ENCODE data around the gene ABCA7. TPM values are rescaled to one million over a fixed set of nuclear protein-coding genes. Genes with fewer than 3 reads are reported as not detected.
A peak's percentile ranks its signal among the peaks of the same experiment; 100 is the strongest.

ABCA7 gene
- total RNA-seq, 2 experiments from 2014 or later, result 114 to 118 TPM

DNA sequence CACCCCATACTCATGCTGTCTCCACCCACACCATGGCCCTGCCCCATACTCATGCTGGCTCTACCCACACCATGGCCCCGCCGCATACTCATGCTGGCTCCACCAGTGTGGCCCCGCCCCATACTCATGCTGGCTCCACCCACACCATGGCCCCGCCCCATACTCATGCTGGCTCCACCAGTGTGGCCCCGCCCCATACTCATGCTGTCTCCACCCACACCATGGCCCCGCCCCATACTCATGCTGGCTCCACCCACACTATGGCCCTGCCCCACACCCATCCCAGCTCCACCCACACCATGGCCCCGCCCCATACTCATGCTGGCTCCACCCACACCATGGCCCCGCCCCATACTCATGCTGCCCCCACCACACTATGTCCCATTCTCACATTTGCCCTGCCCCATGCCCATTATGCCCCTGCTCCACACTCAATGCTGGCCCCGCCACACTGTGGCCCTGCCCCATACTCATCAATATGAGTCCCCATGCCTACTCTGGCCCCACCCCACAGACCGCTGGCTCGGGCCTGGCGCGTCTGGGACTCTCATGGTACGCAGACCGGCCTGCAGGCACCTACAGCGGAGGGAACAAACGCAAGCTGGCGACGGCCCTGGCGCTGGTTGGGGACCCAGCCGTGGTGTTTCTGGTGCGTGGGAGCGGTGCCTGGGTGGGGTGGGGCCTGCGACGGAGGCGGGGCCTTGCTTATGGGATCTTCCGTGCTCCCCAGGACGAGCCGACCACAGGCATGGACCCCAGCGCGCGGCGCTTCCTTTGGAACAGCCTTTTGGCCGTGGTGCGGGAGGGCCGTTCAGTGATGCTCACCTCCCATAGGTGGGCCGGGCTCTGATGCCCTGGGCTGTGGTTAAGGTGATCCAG lies 23.4 kb downstream of the ABCA7 start:
- H3K9me3 Mint-ChIP-seq, result no peaks in the 10 kb centered on the region
- Histone ChIP-seq H3K4me3 (ENCODE audit: low read length) (no peak overlapping the region), H3K27me3 (ENCODE audit: control insufficient read depth in 1 of 2, insufficient read depth in 2 of 2, low read length in 2 of 2) (no peaks in the 10 kb centered on the region), H3K9me3 (ENCODE audit: control insufficient read depth in 1 of 2, insufficient read depth in 1 of 2, low read length in 2 of 2) (no peaks in the 10 kb centered on the region), H3K36me3 (ENCODE audit: insufficient read depth, low read length) (peaks cover 16% of the 10 kb centered on the region), H3K4me1 (ENCODE audit: insufficient read depth, low read length) (peaks cover 52% of the 10 kb centered on the region), H3K27ac (ENCODE audit: low read depth in 1 of 2, low read length in 2 of 2) (no peak overlapping the region)
- TF ChIP-seq, protein P1, sequence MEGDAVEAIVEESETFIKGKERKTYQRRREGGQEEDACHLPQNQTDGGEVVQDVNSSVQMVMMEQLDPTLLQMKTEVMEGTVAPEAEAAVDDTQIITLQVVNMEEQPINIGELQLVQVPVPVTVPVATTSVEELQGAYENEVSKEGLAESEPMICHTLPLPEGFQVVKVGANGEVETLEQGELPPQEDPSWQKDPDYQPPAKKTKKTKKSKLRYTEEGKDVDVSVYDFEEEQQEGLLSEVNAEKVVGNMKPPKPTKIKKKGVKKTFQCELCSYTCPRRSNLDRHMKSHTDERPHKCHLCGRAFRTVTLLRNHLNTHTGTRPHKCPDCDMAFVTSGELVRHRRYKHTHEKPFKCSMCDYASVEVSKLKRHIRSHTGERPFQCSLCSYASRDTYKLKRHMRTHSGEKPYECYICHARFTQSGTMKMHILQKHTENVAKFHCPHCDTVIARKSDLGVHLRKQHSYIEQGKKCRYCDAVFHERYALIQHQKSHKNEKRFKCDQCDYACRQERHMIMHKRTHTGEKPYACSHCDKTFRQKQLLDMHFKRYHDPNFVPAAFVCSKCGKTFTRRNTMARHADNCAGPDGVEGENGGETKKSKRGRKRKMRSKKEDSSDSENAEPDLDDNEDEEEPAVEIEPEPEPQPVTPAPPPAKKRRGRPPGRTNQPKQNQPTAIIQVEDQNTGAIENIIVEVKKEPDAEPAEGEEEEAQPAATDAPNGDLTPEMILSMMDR (IDR thresholded peaks at IDR 0.05), result no peak
- peak overlapping the region; percentile 44 for H3K27ac Mint-ChIP-seq
- no peak overlapping the region for H3K4me3 Mint-ChIP-seq
- DNase-seq (peak in 9 of 14 experiments; percentile 36 to 87 (median 67)), ATAC-seq (ENCODE audit: poor library complexity) (peak; percentile 21)
- ChIA-PET POLR2A (interaction anchor here (21.0 kb wide), 1 partner anchor 19 kb away, joined by 1253 read pairs; no protein-coding TSS in a partner anchor), CTCF (no interaction called here)
- peaks cover 25% of the 10 kb centered on the region for H3K36me3 Mint-ChIP-seq (ENCODE audit: low read depth)
- peaks cover 41% of the 10 kb centered on the region for H3K4me1 Mint-ChIP-seq (ENCODE audit: low read depth)
- H3K27me3 Mint-ChIP-seq, result no peaks in the 10 kb centered on the region
- intact Hi-C loops (cut with DNase I, micrococcal nuclease), result no loop called here

DNA sequence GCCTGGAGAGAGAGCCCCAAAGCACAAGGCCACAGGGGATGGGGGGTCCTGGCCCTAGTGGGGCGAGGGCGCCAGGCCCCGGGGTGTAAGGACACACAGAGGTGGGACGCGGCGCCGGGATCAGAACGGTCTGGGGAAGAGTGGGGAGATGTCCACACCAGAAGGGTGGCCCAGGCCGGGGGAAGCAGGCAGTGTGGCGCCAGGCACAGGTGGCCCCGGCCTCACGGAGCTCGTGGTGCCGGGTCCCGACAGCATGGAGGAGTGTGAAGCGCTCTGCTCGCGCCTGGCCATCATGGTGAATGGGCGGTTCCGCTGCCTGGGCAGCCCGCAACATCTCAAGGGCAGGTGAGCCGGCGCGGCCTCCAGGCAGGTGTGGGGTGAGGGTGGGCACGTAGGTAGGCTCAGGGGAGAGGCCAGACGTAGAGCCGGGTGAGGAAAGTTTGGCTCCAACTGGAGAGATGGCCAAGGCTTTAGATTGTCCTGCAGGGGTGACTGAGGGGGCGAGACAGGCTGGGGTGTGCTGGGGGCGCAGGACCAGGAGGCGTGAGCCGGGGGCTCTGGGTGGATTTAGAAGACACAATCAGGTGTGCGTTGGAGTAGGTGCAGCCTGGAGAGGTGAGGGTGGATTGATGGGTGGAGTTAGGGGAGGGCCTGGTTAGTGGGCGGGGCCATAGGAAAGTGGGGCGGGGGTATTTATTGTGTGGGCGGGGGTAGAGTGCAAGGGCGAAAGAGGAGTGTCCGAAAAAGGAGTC lies 24.2 kb downstream of the ABCA7 start:
- Histone ChIP-seq H3K4me1 (ENCODE audit: insufficient read depth, low read length) (peaks cover 54% of the 10 kb centered on the region), H3K4me3 (ENCODE audit: low read length) (no peak overlapping the region), H3K27ac (ENCODE audit: low read depth in 1 of 2, low read length in 2 of 2) (no peak overlapping the region), H3K27me3 (ENCODE audit: control insufficient read depth in 1 of 2, insufficient read depth in 2 of 2, low read length in 2 of 2) (no peaks in the 10 kb centered on the region), H3K9me3 (ENCODE audit: control insufficient read depth in 1 of 2, insufficient read depth in 1 of 2, low read length in 2 of 2) (no peaks in the 10 kb centered on the region), H3K36me3 (ENCODE audit: insufficient read depth, low read length) (peaks cover 21% of the 10 kb centered on the region)
- ATAC-seq (ENCODE audit: poor library complexity) (no peak), DNase-seq (peak in 1 of 14 experiments; percentile 56)
- Mint-ChIP-seq H3K36me3 (ENCODE audit: low read depth) (peaks cover 27% of the 10 kb centered on the region), H3K9me3 (no peaks in the 10 kb centered on the region), H3K4me1 (ENCODE audit: low read depth) (peaks cover 46% of the 10 kb centered on the region), H3K27me3 (no peaks in the 10 kb centered on the region), H3K4me3 (peak overlapping the region; percentile 66), H3K27ac (peak overlapping the region; percentile 96)
- TF ChIP-seq, protein P1 (IDR thresholded peaks at IDR 0.05), result no peak
- intact Hi-C loops (cut with DNase I, micrococcal nuclease), result no loop called here
- POLR2A ChIA-PET, result interaction anchor here (0.6 to 21.0 kb wide), 11 partner anchors 18 to 878 kb away, joined by 3 to 1253 read pairs (median 4); partner anchors contain the start of genes ABCA7, CNN2 and FAM174C
- CTCF ChIA-PET, result interaction anchor here (0.6 to 2.3 kb wide), 18 partner anchors 10 to 122 kb away, joined by 3 to 42 read pairs (median 5); partner anchors contain the start of genes ABCA7, RNU6-2 and TMEM259

Measured in CD4-positive, alpha-beta T cell (primary cell).